GOT3 (cell line): Measurements from ENCODE around the gene SPAG16.
"Not testable (repeated sequence)": the region's sequence is repeated elsewhere in the genome, so short reads cannot be mapped to it uniquely, and the experiment has no call there.

Experiments used
- DNase-seq: peaks from one replicate; lab custom pipeline; 2025; ENCODE audit warnings: mixed read lengths; lab: John Stamatoyannopoulos, UW

Gene SPAG16

DNA sequence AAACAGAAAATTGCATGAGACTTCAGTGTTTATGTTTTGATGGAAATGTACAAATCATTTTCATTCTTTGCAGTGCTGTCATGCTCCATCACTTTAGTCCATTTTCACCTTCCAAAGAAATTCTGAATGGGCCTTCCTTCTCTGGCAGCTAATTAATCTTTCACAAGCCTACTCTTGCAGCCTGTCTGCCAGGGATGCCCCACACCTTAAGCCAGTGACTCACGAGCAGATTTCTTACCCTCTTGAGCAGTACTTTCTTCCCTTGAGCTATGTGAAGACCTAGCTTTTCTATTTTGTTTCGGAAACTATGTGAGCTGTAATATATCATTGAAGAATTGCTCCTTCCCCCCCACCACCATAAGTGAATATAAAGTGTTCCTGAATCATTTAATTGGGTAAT, 722.3 kb downstream of the SPAG16 start:
- DNase-seq = no peak

DNA sequence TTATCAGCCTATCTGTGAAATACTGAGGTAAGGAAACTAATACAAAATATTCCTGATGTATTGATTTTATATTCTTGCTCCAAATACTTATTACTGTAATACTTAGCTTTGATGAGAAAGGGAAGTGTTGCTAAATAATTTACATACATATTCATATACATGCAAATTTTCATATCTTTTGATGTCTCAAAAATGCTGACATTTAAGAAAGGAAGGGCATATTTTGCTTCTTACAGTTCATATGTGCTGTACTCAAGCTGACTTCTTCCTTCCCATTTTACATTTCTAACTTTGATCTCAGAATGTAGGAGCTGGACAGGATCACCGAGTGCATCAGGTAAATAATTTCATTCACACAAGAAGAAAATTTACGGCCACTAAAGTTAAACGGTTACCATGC, 727.4 kb downstream of the SPAG16 start:
- no peak for DNase-seq

DNA sequence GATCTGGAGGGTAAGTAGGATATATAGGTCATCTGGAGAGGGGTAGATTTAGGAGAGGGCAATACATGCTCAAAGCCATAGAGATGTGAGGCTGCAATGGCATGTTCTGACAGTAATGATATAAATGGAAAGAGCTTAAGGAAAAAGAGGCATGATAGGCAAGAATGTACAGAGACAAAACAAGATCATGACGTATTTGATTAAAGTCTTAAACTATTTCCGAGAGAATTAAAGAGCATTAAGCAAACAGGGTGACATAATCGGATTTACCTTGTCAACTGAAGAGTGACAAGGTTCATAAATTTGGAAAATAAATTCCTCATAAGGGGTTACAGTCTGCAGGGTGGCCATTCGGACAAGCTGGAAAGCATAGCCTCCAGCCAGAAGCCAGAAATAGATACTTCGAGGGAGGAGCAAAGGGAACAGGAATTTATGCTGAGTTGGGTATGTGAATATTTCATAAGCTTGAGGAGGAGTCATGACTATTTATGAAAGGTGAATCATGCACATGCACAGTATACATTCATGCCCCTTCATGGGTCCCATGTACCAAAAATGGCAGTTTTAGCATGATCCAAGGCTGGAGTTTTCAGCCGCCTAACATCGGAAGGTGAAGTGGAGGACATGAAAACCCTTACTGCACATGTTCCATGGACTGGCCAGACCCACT, 730.4 kb downstream of the SPAG16 start:
- no peak for DNase-seq

DNA sequence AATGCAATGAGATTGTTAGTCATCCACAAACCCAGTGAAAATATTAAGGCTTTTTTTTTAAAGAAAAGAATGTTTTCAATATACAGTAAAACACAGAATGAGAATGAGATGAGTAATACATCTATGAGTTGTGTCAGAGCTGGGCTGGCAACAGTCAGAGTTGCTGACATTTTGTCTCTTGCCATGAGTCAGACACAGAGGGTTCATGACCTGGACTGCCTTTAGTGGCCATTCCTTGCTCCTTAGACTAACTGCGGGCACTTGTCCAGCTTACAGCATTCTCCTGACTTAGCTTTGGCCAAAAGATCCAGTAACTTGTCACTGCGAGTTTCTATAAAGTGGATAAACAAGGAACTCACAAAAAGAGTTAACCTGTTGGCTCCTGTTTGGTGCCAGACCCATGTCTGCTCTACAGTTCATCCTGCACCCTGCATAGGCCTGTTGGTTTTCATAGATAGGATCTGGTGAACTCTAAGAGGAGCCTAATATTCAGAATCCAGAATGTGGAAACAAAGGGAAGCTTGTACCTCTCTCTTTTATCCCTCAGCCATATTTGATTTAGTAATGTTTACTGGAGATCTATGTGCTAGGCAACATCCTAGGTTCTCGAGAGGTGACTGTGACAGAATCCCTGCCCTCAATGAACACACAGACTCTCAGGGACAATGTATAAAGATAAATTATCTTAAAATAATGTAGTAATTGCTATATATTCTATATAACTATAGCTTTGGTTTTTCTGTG, 735.1 kb downstream of the SPAG16 start:
- DNase-seq = peak; percentile 27

DNA sequence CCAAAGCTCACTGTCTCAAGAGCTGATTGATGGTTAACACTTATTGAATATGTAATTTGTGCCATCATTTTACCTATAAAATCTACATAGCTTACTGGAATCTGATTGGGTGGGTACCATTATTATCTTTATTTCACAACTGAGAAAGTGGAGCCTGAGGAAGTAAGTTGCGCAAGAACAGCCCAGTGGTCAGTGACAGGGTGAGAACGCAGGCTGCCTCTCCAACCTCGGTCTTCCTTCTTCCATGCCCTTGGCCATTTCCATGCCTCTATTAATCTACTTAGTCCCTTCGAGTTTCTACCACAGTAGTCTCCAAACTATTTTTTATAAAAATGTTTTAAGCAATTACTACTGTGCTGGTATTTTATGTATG, 735.7 kb downstream of the SPAG16 start:
- no peak for DNase-seq

DNA sequence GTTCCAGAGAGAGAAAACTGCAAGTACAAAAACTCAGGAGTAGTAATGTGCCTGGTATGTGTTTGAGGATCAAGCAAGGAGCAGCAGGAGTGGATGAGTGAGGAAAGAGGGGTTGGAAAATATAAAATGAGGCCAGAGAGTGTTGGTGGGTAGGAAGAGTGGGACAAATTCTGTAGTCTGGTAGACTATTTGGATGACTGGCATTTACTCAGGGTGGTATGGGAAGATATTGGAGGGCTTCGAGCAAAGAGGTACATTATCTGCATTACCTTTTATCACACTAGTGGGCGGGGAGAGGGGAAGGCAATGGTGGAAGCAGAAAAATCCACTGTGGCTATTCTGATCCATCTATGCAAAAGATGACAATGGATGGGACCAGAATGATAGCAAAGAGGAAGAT, 744.9 kb downstream of the SPAG16 start:
- no peak for DNase-seq

DNA sequence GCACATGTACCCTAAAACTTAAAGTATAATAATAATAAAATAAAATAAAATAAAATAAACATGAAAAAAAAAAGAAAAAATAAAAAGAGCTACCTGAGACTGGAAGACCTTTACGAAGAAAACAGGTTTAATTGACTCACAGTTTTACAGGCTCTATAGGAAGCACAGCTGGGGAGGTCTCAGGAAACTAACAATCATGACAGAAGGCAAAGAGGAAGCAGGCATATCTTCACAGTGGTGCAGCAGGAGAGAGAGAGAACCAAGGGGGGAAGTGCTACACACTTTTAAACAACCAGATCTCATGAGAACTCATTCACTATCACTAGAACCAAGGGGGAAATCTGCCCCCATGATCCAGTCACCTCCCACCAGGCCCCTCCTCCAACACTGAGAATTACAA, 747.3 kb downstream of the SPAG16 start:
- DNase-seq = no peak

DNA sequence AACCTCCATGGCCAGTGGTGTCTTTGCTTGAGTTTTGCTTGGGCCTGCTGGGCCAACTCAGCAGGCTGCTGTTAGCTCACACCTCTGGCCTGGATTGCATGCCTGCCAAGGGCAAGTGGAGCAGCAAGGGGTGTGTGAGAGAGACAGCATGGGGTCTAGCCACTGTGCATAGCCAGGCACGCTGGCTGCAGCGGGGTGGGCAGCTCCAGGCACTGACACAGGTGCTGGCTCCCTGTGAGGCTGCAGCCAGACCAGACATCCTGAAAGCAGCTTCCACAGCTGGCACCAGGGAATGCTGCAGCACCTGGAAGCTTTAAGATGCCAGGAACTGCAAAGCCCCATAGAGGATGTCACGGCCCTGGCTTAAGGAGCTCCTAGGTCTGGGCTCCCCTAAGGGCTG, 750.2 kb downstream of the SPAG16 start:
- no peak for DNase-seq

DNA sequence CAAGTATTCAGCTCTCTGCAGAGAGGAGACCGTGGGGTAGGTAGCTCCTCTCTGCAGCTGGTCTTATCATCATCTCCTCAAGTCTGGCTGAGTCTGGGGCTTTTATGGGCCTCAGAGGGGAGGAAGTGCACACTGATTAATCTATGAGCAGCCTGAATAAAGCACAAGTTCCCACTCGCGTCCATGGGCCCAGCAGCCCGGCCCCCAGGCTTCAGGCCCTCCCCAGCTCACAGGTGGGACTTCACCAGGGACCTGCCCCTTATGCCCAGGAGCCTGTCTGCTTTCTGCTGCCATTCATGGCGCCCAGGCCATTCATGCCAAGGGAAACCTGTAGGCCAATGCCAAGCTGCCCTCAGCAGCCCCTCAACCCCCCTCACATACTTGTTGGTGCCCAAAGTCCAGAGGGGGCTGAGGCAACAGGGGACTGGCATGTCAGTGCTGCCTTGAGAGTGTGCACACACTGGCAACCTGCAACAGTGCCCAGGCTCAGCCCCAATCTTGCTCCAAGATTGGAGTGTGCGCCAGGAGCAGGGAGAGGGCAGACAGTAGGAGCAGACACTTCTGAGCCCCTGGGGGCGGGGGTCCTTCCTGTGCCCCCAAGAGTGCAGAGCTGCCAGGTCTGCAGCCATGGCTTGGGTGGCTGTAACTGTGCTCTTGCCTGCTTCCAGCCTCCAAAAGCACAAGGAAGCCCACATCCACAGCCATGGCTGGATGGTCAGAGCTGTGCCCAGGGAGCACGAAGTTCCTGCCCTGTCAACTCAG, 751.0 kb downstream of the SPAG16 start:
- no peak for DNase-seq

DNA sequence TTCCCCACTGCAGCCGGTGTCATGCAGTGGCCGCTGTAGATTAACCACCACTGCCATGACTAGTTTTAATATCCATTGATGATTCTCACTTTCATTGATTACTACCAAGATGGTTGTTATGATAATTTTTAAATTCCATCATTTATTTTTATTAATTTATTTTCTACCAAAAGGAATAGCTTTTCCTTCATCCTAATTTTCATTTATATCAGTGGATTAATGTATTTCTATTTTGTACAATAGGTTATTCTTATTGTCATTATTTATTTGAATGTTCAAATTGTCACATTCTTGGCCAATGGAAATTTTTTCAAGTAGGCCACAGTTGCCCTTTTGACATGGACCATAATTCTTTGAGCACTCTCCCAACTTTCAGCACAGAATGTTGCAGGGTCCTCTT, 751.7 kb downstream of the SPAG16 start:
- DNase-seq = no peak

DNA sequence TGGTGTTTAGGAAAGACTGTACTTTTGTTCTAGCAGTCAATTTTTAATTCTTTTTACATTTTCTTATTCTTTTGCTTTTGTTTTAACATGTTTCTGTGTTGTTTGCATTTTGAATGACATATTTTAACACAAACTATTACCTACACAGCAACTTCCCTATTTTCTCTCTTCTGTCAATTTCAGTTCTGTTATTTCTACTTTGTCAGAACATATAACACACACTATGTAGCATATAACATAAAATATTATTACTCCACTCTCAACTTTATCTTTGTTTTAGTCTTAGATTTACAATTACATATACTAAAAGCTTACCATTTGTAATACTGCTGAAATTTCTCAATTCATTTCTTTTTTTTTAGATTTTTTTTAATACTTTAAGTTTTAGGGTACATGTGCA, 753.9 kb downstream of the SPAG16 start:
- DNase-seq = no peak

DNA sequence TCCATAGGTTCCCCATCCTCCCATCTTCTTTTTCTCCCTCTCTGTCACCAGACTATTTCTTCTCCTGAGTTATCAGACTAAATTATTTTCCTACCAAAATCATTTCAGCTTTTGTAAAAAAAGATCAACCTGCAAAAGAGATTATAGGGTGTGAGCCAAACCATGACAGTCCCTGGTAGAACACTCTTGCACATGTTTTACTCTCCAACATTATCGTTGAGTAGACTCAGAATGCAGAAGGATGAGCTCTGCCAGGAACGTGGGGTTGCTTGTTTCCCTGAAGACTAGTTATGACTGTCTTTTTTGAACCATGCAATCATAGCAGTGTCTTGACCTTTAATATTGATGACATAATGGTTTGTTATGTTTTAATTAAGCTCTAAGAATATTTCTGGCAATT, 766.5 kb downstream of the SPAG16 start:
- no peak for DNase-seq

DNA sequence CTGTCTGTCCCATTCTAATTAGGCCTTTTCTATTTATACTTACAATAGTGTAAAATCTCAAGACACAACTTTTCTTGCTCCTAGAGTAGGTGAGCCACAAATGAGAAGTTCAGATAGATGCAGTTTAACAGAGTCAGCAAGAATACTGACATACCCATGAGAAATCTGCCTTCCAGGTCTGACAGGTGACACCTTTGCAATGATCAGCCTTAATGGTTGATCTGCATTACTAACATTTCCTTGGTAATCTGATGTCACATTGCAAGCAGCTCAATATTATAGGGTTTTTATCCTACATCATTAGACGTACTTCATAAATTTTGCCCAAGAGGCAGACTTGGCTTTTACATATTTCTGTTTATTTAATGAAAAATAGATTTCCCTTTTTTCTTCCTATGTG, 767.3 kb downstream of the SPAG16 start:
- DNase-seq = no peak

DNA sequence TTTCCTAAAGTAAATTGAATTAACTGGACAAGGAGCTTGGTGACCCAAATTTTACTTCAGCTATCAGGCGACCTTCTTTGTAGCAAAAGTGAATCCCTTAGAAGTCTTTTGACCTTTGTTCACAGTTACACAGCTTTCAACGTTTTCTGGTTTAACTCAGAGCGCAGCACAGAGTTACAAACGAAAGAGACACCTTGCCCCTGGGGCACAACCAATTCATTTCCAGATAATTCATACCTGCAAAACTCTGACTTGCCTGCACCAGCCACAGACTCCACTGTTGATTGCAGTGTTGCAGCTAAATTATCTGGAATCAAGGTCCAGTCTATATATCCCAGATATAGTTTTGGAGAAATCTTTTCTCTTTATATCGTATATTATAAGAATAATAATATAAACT, 768.0 kb downstream of the SPAG16 start:
- no peak for DNase-seq

DNA sequence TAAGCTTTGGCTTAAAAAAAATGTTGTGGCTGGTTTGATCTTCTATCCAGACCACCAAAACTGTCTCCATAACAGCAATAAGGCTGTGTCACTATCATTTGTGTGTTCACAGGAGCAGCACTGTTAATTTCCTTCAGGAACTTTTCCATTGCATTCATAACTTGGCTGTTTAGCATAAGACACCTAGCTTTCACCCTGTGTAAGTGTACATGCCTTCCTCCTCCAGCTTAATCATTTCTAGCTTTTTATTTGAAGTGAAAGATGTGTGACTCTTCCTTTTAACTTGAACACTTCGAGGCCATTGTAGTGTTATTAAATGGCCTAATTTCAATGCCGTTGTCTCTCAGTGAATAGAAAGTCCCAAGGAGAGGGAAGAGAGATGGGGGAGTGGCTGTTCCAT, 773.7 kb downstream of the SPAG16 start:
- DNase-seq = no peak

DNA sequence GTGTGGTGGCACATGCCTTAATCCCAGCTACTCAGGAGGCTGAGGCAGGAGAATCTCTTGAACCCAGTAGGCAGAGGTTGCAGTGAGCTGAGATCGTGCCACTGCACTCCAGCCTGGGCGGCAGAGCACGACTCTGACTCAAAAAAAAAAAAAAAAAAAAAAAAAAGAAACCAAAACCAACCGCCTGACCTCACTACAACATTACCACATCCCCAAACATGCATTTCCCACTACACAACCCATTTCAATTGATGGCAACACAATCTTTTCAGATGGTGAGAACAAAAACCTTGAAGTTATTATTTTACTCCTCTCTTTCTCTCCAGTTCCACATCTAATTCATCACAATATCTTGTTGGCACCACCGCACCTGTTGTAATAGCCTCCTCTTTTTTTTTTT, 778.0 kb downstream of the SPAG16 start:
- not testable (repeated sequence) for DNase-seq

DNA sequence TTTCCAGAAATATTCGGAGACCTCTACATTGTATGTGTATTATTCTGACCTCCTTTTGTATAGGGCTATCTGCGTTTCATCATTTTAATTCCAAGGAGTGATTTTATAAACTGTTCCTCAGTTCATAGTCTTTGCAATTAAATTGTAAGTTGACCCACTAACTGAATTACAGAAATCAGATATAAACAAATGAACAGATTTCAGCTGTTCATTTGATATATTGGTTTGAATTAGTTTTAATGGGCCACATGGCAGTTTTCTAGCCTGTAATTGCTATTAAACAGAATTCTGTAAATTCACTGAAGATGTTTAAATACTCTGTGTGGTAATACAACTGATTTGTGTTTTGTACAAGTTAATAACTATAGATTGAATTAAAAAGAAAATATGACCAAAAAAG, 780.2 kb downstream of the SPAG16 start:
- DNase-seq = no peak

DNA sequence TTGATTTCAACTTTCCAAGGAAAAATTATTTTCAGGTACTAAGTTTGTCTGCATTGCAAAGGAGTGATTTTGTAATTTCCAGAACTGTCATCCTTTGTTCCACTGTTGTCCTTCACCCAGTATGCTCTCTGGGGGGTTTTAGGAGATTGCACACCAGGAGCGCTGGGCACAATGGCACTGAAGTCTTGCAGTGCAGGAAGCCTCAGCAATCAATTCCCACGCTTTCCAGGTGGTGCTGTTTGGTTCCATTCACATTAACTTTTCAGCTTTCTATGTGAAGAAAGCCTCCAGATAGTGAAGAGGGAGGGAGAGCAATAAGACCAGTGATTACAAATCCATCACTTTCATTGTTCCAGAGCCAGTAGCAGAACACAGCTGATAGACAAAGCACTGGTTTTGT, 782.6 kb downstream of the SPAG16 start:
- no peak for DNase-seq

DNA sequence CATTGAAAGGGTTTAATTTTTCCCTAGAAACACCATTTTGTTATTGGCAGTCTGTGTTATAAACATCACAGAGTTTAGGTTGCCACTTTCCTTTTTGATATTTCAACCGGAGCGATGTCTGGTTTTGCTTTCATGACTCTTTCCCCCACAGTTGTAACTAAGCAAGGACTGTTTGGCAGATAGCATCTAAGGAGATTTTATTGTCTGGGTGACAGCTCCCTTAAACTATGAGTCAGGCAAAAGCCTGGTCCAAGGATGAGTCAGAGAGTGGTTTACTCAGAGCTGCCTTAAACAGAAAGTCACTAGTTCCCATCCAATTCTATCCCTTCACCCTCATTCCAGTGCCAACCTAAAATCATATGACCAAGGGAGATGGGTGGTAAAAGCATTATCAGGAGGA, 785.0 kb downstream of the SPAG16 start:
- DNase-seq = peak; percentile 1

DNA sequence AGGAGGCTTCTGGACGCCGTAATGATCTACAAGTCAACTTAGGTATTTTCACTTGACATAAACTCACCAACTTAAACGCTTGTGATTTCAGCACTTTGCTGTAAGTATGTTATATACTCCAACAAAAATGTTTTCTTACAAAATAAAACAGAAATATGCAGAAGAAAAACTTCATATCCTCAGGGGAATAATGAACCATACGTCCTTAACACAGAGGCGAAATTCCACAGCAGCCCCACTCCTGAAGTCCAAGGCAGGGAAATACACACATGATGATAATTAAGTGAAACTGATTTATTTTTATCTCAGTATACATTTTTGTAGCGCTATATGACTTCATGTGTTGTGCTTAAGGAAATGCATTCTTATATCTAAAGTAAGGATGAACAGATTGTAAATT, 791.2 kb downstream of the SPAG16 start:
- no peak for DNase-seq

DNA sequence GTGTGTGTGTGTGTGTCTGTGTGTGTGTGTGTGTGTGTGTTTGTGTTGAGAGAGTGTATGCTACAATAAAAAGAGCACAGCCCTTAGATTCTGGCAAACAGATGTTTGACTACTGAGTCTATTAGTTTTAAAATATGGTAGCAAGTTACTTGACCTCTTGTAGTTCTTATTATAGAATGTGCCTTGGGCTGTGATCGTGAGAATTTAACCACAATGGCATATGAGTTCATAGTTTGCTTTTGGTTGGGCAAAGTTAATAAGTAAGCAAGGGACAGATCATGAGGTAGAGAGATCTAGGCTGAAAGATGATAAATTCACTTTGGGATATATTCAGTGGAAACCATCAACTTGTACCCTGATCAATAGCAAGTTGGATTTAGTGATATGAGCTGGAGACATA, 792.3 kb downstream of the SPAG16 start:
- DNase-seq = no peak

DNA sequence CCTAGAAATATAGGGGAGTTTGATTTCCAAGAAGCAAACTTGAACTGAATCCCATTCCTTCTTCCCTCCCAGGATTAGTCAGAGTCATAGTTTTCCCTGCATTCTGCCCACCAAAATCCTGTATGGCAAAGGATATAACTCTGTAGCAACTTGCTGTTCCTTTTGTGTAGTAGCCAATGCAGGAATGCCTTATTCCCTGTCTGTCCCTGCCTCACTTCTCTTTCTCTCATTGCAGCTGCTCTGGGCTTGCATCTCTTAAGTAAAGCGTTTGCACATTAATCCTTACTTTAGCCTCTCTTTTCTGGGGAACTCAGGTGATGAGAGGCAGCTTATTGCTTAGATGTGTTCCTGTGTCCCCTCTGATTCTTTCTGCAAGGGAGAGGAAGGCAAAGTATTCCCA, 793.5 kb downstream of the SPAG16 start:
- no peak for DNase-seq

DNA sequence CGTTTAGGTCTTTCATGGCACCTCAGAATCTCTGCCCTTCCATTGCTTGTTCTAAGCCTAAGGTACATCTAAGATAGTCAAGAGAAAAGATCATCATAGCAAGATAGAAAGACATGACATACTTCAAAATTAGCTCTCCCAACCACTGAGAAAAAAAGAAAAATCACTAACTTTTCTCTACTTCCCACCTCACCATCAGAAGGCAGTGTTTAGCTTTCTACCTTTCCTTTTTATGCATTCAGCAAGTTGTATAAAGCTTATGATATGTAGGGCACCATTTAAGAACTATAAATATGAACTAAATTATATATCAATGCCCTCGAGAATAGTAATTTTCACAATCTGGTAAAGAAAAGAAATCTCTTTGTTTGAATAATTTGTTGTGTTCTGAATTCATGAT, 794.8 kb downstream of the SPAG16 start:
- DNase-seq = no peak
